K562 (cell line): Measurements from ENCODE around the gene LRRC8A. TPM values are rescaled to one million over a fixed set of nuclear protein-coding genes. Genes with fewer than 3 reads are reported as not detected.

ENCODE experiments used
- ERF ChIP-seq: fragments of 450-650 bp; formaldehyde crosslinking; IDR thresholded peaks from 2 replicates; pipeline ENCODE4 v1.4.0; 2020; ENCODE audit warnings: mild to moderate bottlenecking, mixed read lengths
- GTF2F1 ChIP-seq: IDR thresholded peaks from 2 replicates; pipeline ENCODE4 v1.6.1; 2011; ENCODE audit warnings: low read depth, low read length, improper control_type of control experiment
- KLF10 ChIP-seq: fragments of 250-450 bp; sonication (Bioruptor Pico); IDR thresholded peaks from 2 replicates; pipeline ENCODE4 v1.6.1; 2021; ENCODE audit warnings: matching md5 sums
- KLF16 ChIP-seq: IDR thresholded peaks from 2 replicates; pipeline ENCODE4 v1.6.1; 2016; ENCODE audit warnings: antibody characterized with exemption
- MTF1 ChIP-seq: fragments of 250-450 bp; sonication (Bioruptor Pico); IDR thresholded peaks from 2 replicates; pipeline ENCODE4 v1.9.0; 2021; ENCODE audit warnings: moderate library complexity, mild to moderate bottlenecking, inconsistent platforms, borderline replicate concordance
- NR2F6 ChIP-seq: fragments of 450-650 bp; formaldehyde crosslinking; IDR thresholded peaks from 2 replicates; pipeline ENCODE4 v1.4.0; 2020; ENCODE audit warnings: mild to moderate bottlenecking
- PHB2 ChIP-seq: fragments of 450-650 bp; IDR thresholded peaks from 2 replicates; pipeline ENCODE4 v1.6.1; 2017; ENCODE audit warnings: low read depth
- POLR3A ChIP-seq: IDR thresholded peaks from 2 replicates; pipeline ENCODE4 v1.6.1; 2011; ENCODE audit warnings: borderline replicate concordance, mild to moderate bottlenecking, moderate library complexity; ENCODE audit not compliant: insufficient read length, insufficient read depth; ENCODE audit errors: extremely low read depth
- RBM25 ChIP-seq: fragments of 200-400 bp; formaldehyde crosslinking; IDR thresholded peaks from 2 replicates; pipeline ENCODE4 v1.6.1; 2018; ENCODE audit warnings: low read length, low read depth, moderate library complexity; ENCODE audit not compliant: severe bottlenecking
- SIX5 ChIP-seq, 2 experiments: IDR thresholded peaks; 2 replicates each; pipeline ENCODE4 v1.6.1; 2011; ENCODE audit warnings: low read length in 2 of 2, borderline replicate concordance in 1 of 2, low read depth in 1 of 2, mild to moderate bottlenecking in 1 of 2, moderate library complexity in 1 of 2; ENCODE audit not compliant: insufficient read depth in 1 of 2
- SMARCA4 ChIP-seq: fragments of 450-650 bp; IDR thresholded peaks from 2 replicates; pipeline ENCODE4 v1.6.1; 2016
- TARDBP ChIP-seq: fragments of 450-650 bp; IDR thresholded peaks from 2 replicates; pipeline ENCODE4 v1.6.1; 2016
- TCF3 ChIP-seq: sonication (generic); formaldehyde crosslinking; IDR thresholded peaks from 2 replicates; pipeline ENCODE4 v1.4.0; 2020; ENCODE audit warnings: mild to moderate bottlenecking, missing genetic modification reagents
- TCF7L2 ChIP-seq: fragments of 150-350 bp; IDR thresholded peaks from 2 replicates; pipeline ENCODE4 v1.6.1; 2016; ENCODE audit warnings: low read depth, mild to moderate bottlenecking, low read length, moderate library complexity
- ZBTB1 ChIP-seq: sonication (generic); formaldehyde crosslinking; IDR thresholded peaks from 2 replicates; pipeline ENCODE4 v1.8.1; 2023; ENCODE audit warnings: missing genetic modification reagents, low read depth, mild to moderate bottlenecking, borderline replicate concordance
- ZNF12 ChIP-seq: sonication (generic); formaldehyde crosslinking; IDR thresholded peaks from 2 replicates; pipeline ENCODE4 v1.4.0; 2020; ENCODE audit warnings: mild to moderate bottlenecking, missing genetic modification reagents
- ZNF76 ChIP-seq: fragments of 250-450 bp; sonication (Bioruptor Pico); IDR thresholded peaks from 2 replicates; pipeline ENCODE4 v1.4.0; 2020; ENCODE audit warnings: mild to moderate bottlenecking, moderate library complexity, borderline replicate concordance
- polyA plus RNA-seq, 8 experiments: library from polyadenylated mRNA; depleted of rRNA in 4 of 8; stranded (reverse) in 5 of 8; unstranded in 3 of 8; fragments of >200 nt; fragmentation: Nextera tagmentation in 2 of 8; fragmentation: Illumina TruSeq in 1 of 8; extraction: Ambion mirVana in 2 of 8; extraction: Trizol in 1 of 8; gene quantifications; 2 replicates each; pipeline versions ENCODE4 v1.2.1 to v1.2.3, GENCODE V29; 2011 to 2014; ENCODE audit warnings: inconsistent platforms in 1 of 8, missing spikeins in 1 of 8
- total RNA-seq, 7 experiments: library from RNA; depleted of rRNA in 6 of 7; stranded (reverse); fragments of >200 nt in 6 of 7; fragmentation: Illumina TruSeq in 2 of 7; extraction: Trizol in 2 of 7; gene quantifications; 2 replicates each; pipeline versions ENCODE4 v1.2.1 to v1.2.3, GENCODE V29; 2011 to 2021; ENCODE audit warnings: low replicate concordance in 1 of 7
- TF ChIP-seq, protein P1 (sequence below): fragments of 450-650 bp; IDR thresholded peaks from 2 replicates; pipeline ENCODE4 v1.6.1; 2018; ENCODE audit not compliant: partially characterized antibody
- TF ChIP-seq, protein P2 (sequence below): sonication (generic); formaldehyde crosslinking; IDR thresholded peaks from 2 replicates; pipeline ENCODE4 v1.8.1; 2022; ENCODE audit warnings: missing genetic modification reagents
- TF ChIP-seq, protein P3 (sequence below): IDR thresholded peaks from 2 replicates; pipeline ENCODE4 v1.6.1; 2012; ENCODE audit warnings: low read depth, low read length, improper control_type of control experiment, borderline replicate concordance

LRRC8A gene
- total and polyA plus RNA-seq, 9 of the 15 experiments (the other 6 are each of a cell fraction or from before 2014, with no cell fraction given): 2.9 to 24.7 (median 8.9) TPM

DNA sequence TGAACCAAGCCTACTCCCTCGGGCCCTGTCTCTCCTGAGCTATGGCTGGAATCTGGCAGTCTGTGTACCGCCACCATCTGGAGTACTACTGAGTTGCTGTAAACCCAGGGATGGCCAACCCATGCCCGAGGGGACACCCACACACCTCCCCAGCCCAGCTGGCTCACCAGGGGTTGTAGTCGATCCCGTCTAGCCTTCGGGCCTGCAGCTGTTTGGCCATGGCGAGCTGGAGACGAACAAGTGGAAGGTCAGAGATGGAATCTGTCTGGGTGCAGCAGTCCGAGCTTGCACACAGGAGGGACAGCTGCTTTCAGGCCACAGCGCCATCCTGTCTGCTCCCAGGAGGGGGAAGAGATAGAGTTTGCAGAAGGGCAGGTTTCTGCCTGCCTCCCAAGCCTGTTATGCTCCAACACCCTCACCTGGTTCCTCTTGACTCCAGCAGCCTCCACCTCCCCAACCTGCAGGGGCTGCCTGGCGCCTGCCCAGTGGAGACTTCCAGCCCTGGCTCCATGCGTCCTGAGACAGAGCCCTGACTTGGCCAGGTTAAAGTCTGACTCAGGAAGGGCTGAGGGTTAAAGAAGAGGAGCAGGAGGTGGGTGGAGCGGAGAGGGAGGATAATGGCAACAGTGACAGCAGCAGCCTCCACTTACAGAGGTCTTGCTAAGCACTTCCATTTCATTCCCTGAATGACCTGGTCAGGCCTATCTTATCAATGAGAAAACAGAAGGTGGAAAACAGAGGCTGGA is 36.6 kb upstream of the LRRC8A start (continued):
- TF ChIP-seq, protein P1, sequence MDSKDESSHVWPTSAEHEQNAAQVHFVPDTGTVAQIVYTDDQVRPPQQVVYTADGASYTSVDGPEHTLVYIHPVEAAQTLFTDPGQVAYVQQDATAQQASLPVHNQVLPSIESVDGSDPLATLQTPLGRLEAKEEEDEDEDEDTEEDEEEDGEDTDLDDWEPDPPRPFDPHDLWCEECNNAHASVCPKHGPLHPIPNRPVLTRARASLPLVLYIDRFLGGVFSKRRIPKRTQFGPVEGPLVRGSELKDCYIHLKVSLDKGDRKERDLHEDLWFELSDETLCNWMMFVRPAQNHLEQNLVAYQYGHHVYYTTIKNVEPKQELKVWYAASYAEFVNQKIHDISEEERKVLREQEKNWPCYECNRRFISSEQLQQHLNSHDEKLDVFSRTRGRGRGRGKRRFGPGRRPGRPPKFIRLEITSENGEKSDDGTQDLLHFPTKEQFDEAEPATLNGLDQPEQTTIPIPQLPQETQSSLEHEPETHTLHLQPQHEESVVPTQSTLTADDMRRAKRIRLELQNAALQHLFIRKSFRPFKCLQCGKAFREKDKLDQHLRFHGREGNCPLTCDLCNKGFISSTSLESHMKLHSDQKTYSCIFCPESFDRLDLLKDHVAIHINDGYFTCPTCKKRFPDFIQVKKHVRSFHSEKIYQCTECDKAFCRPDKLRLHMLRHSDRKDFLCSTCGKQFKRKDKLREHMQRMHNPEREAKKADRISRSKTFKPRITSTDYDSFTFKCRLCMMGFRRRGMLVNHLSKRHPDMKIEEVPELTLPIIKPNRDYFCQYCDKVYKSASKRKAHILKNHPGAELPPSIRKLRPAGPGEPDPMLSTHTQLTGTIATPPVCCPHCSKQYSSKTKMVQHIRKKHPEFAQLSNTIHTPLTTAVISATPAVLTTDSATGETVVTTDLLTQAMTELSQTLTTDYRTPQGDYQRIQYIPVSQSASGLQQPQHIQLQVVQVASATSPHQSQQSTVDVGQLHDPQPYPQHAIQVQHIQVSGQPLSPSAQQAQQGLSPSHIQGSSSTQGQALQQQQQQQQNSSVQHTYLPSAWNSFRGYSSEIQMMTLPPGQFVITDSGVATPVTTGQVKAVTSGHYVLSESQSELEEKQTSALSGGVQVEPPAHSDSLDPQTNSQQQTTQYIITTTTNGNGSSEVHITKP: peak; percentile 40
- no peak for TF ChIP-seq ZNF76
- no peak for TF ChIP-seq GTF2F1
- TF ChIP-seq, protein P2, sequence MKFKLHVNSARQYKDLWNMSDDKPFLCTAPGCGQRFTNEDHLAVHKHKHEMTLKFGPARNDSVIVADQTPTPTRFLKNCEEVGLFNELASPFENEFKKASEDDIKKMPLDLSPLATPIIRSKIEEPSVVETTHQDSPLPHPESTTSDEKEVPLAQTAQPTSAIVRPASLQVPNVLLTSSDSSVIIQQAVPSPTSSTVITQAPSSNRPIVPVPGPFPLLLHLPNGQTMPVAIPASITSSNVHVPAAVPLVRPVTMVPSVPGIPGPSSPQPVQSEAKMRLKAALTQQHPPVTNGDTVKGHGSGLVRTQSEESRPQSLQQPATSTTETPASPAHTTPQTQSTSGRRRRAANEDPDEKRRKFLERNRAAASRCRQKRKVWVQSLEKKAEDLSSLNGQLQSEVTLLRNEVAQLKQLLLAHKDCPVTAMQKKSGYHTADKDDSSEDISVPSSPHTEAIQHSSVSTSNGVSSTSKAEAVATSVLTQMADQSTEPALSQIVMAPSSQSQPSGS: no peak
- peak; percentile 56; the same call in 1 of the 2 replicates for TF ChIP-seq KLF16
- TF ChIP-seq ZBTB1: no peak
- no peak for TF ChIP-seq RBM25
- TF ChIP-seq TCF3 (CRISPR knock-in tag): peak; percentile 94
- TF ChIP-seq TARDBP: no peak
- no peak for TF ChIP-seq PHB2
- peak; percentile 92; the same call in 1 of the 2 replicates for TF ChIP-seq SMARCA4
- TF ChIP-seq TCF7L2: no peak
- TF ChIP-seq ERF (CRISPR knock-in tag): no peak
- TF ChIP-seq SIX5 (IDR thresholded peaks at IDR 0.05; ENCODE audit: borderline replicate concordance in 1 of 2, insufficient read depth in 1 of 2, low read depth in 1 of 2, low read length in 2 of 2): no peak
- TF ChIP-seq POLR3A: no peak
- no peak for TF ChIP-seq ZNF12 (CRISPR knock-in tag)
- TF ChIP-seq MTF1: no peak
- TF ChIP-seq NR2F6 (CRISPR knock-in tag): no peak
- TF ChIP-seq, protein P3, sequence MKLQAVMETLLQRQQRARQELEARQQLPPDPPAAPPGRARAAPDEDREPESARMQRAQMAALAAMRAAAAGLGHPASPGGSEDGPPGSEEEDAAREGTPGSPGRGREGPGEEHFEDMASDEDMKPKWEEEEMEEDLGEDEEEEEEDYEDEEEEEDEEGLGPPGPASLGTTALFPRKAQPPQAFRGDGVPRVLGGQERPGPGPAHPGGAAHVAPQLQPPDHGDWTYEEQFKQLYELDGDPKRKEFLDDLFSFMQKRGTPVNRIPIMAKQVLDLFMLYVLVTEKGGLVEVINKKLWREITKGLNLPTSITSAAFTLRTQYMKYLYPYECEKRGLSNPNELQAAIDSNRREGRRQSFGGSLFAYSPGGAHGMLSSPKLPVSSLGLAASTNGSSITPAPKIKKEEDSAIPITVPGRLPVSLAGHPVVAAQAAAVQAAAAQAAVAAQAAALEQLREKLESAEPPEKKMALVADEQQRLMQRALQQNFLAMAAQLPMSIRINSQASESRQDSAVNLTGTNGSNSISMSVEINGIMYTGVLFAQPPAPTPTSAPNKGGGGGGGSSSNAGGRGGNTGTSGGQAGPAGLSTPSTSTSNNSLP: no peak
- TF ChIP-seq KLF10: no peak
